K562 (cell line): ENCODE data around the gene GALK2. TPM values are rescaled to one million over a fixed set of nuclear protein-coding genes. Genes with fewer than 3 reads are reported as not detected.

Experiments
- ATAC-seq: fragments of 200-7000 bp; cut with Tn5 transposase; 3 replicates; pipeline ENCODE4 v1.9.1; 2020; ENCODE audit warnings: moderate library complexity
- BruUV-seq: library from RNA; stranded (reverse); fragments of 400-500 nt; replicated peaks from 2 replicates; lab custom pipeline; 2021; lab: Mats Ljungman, UMichigan
- CTCF ChIA-PET: fragments of 300-600 bp; formaldehyde crosslinking; extraction: SDS; loops from one replicate; lab custom pipeline; 2021; ENCODE audit warnings: low intra/inter-chr PET ratio; lab: Yijun Ruan, JAX
- POLR2A ChIA-PET: fragments of 300-600, 350-650 bp; sonication (Branson Sonifier 250); formaldehyde crosslinking; extraction: SDS; loops from one replicate; lab custom pipeline; 2021; ENCODE audit warnings: antibody characterized with exemption, inconsistent platforms; lab: Yijun Ruan, JAX
- DNase-seq, 4 experiments: peaks; one replicate each; pipeline versions ENCODE4 v3.0.0 to v3.0.0-alpha.2; 2011 to 2018; ENCODE audit warnings: low spot score in 3 of 4, mixed read lengths in 3 of 4; ENCODE audit errors: extremely low read depth in 1 of 4
- FAIRE-seq: peaks from 2 replicates; lab custom pipeline; 2011; peaks lifted over from hg19 to GRCh38; lab: Jason Lieb, UNC
- H2AFZ ChIP-seq: 2 replicates; pipeline ENCODE4 v1.6.0; 2011; ENCODE audit warnings: low read depth, low read length, control low read depth, inconsistent platforms
- H3K27ac ChIP-seq: fragments of 200-600 bp; 3 replicates; pipeline ENCODE4 v1.8.0; 2011; ENCODE audit warnings: low read depth, mild to moderate bottlenecking, control low read depth, inconsistent platforms, low read length, moderate library complexity, mixed read lengths; ENCODE audit errors: extremely low read depth
- H3K27me3 ChIP-seq, 2 experiments: fragments of 300-600 bp in 1 of 2; 2 replicates in 1 of 2; 3 replicates in 1 of 2; pipeline versions ENCODE4 v1.6.0 to v1.8.0; 2011; ENCODE audit warnings: inconsistent platforms in 2 of 2, low read length in 2 of 2, mild to moderate bottlenecking in 1 of 2, mixed read lengths in 1 of 2, moderate library complexity in 1 of 2; ENCODE audit not compliant: control insufficient read depth in 2 of 2, insufficient read depth in 2 of 2
- H3K36me3 ChIP-seq: fragments of 300-600 bp; 3 replicates; pipeline ENCODE4 v1.8.0; 2011; ENCODE audit warnings: mild to moderate bottlenecking, low read length, inconsistent platforms; ENCODE audit not compliant: control insufficient read depth, insufficient read depth
- H3K4me1 ChIP-seq, 2 experiments: fragments of 200-600 bp in 1 of 2; replicated peaks in 1 of 2; 2 replicates in 1 of 2; 3 replicates in 1 of 2; pipeline versions ENCODE4 v1.5.1 to v1.8.0; 2011; ENCODE audit warnings: inconsistent platforms in 2 of 2, low read length in 2 of 2, mild to moderate bottlenecking in 1 of 2, mixed read lengths in 1 of 2, moderate library complexity in 1 of 2; ENCODE audit not compliant: control insufficient read depth in 2 of 2, insufficient read depth in 2 of 2
- H3K4me2 ChIP-seq: 2 replicates; pipeline ENCODE4 v1.6.1; 2011; ENCODE audit warnings: low read length, control low read depth, inconsistent platforms, mixed read lengths; ENCODE audit not compliant: insufficient read depth
- H3K4me3 ChIP-seq: fragments of 200-600 bp; sonication (generic), shearing (Covaris generic); 2 replicates; pipeline ENCODE4 v1.5.1; 2016; ENCODE audit warnings: control low read depth, inconsistent platforms
- H3K79me2 ChIP-seq: fragments of 200-600 bp; 3 replicates; pipeline ENCODE4 v1.8.0; 2011; ENCODE audit warnings: low read length, inconsistent platforms; ENCODE audit not compliant: control insufficient read depth, insufficient read depth
- H3K9ac ChIP-seq, 2 experiments: 2 replicates each; pipeline versions ENCODE4 v1.6.0 to v1.6.1; 2011; ENCODE audit warnings: low read depth in 2 of 2, low read length in 2 of 2, control low read depth in 1 of 2, inconsistent platforms in 1 of 2, mild to moderate bottlenecking in 1 of 2, mixed read lengths in 1 of 2; ENCODE audit not compliant: insufficient read depth in 1 of 2
- H3K9me1 ChIP-seq: one replicate; pipeline ENCODE4 v1.6.0; 2011; ENCODE audit warnings: inconsistent platforms, mild to moderate bottlenecking, low read length, moderate library complexity; ENCODE audit not compliant: control insufficient read depth, insufficient read depth
- H3K9me3 ChIP-seq: replicated peaks from 2 replicates; pipeline ENCODE4 v1.5.1; 2011; ENCODE audit warnings: low read depth, low read length, inconsistent platforms; ENCODE audit not compliant: control insufficient read depth, insufficient read depth
- H4K20me1 ChIP-seq: replicated peaks from 2 replicates; pipeline ENCODE4 v1.6.1; 2011; ENCODE audit warnings: low read length, inconsistent platforms, mixed read lengths; ENCODE audit not compliant: control insufficient read depth, insufficient read depth
- ARHGAP35 ChIP-seq: fragments of 450-650 bp; IDR thresholded peaks from 2 replicates; pipeline ENCODE4 v1.6.1; 2018; ENCODE audit not compliant: partially characterized antibody
- BMI1 ChIP-seq: fragments of 150-350 bp; IDR thresholded peaks from 2 replicates; pipeline ENCODE4 v1.6.1; 2014; ENCODE audit warnings: low read length
- HSF4 ChIP-seq: fragments of 250-450 bp; sonication (Bioruptor Pico); IDR thresholded peaks from 2 replicates; pipeline ENCODE4 v2.1.2; 2022; ENCODE audit warnings: mild to moderate bottlenecking, moderate library complexity, borderline replicate concordance
- NFYB ChIP-seq: IDR thresholded peaks from 2 replicates; pipeline ENCODE4 v1.6.1; 2011; ENCODE audit warnings: mild to moderate bottlenecking, moderate library complexity; ENCODE audit not compliant: insufficient read length; ENCODE audit errors: extremely low read depth
- NKRF ChIP-seq: fragments of 450-650 bp; IDR thresholded peaks from 2 replicates; pipeline ENCODE4 v1.6.1; 2016; ENCODE audit warnings: borderline replicate concordance
- PML ChIP-seq: IDR thresholded peaks from 2 replicates; pipeline ENCODE4 v1.6.1; 2012; ENCODE audit warnings: low read length, inconsistent platforms
- SREBF1 ChIP-seq: fragments of 150-350 bp; IDR thresholded peaks from 2 replicates; pipeline ENCODE4 v1.6.1; 2014; ENCODE audit warnings: antibody characterized with exemption, low read depth, low read length, borderline replicate concordance
- TAF1 ChIP-seq: IDR thresholded peaks from 2 replicates; pipeline ENCODE4 v1.6.1; 2011; ENCODE audit warnings: mild to moderate bottlenecking, low read length, moderate library complexity; ENCODE audit not compliant: insufficient read depth, control insufficient read depth, severe bottlenecking; ENCODE audit errors: extremely low read depth
- THRB ChIP-seq: fragments of 450-650 bp; formaldehyde crosslinking; conservative IDR thresholded peaks from 2 replicates; pipeline ENCODE4 v1.4.0; 2022; ENCODE audit warnings: mild to moderate bottlenecking, missing genetic modification characterization
- TSC22D4 ChIP-seq: fragments of 450-650 bp; IDR thresholded peaks from 2 replicates; pipeline ENCODE4 v1.6.1; 2016; ENCODE audit warnings: missing genetic modification characterization, missing biosample characterization, control low read depth
- XRCC5 ChIP-seq: fragments of 200-400 bp; formaldehyde crosslinking; IDR thresholded peaks from 2 replicates; pipeline ENCODE4 v1.6.1; 2017; ENCODE audit warnings: low read depth, mild to moderate bottlenecking, low read length
- ZKSCAN1 ChIP-seq: fragments of 150-350 bp; IDR thresholded peaks from 2 replicates; pipeline ENCODE4 v1.6.1; 2016; ENCODE audit warnings: low read depth, low read length
- ZNF583 ChIP-seq: fragments of 250-450 bp; sonication (Bioruptor Pico); IDR thresholded peaks from 2 replicates; pipeline ENCODE4 v1.4.0; 2020
- in situ Hi-C: fragments of 300-500 bp; cut with MboI; formaldehyde crosslinking; loops from 4 replicates; pipeline ENCODE4 v1.15.0; 2018; ENCODE audit warnings: inconsistent platforms, mixed read lengths
- intact Hi-C: fragments of 100-400 bp; cut with micrococcal nuclease; formaldehyde crosslinking; loops from 2 replicates; pipeline ENCODE4 v1.14.2; 2022
- polyA plus RNA-seq, 8 experiments: library from polyadenylated mRNA; depleted of rRNA in 4 of 8; stranded (reverse) in 5 of 8; unstranded in 3 of 8; fragments of >200 nt; fragmentation: Nextera tagmentation in 2 of 8; fragmentation: Illumina TruSeq in 1 of 8; extraction: Ambion mirVana in 2 of 8; extraction: Trizol in 1 of 8; gene quantifications; 2 replicates each; pipeline versions ENCODE4 v1.2.1 to v1.2.3, GENCODE V29; 2011 to 2014; ENCODE audit warnings: inconsistent platforms in 1 of 8, missing spikeins in 1 of 8
- total RNA-seq, 7 experiments: library from RNA; depleted of rRNA in 6 of 7; stranded (reverse); fragments of >200 nt in 6 of 7; fragmentation: Illumina TruSeq in 2 of 7; extraction: Trizol in 2 of 7; gene quantifications; 2 replicates each; pipeline versions ENCODE4 v1.2.1 to v1.2.3, GENCODE V29; 2011 to 2021; ENCODE audit warnings: low replicate concordance in 1 of 7
- TF ChIP-seq, protein P1 (sequence below): IDR thresholded peaks from 3 replicates; pipeline ENCODE4 v1.6.1; 2011; ENCODE audit warnings: borderline replicate concordance, mild to moderate bottlenecking, moderate library complexity; ENCODE audit not compliant: insufficient read length; ENCODE audit errors: extremely low read depth
- TF ChIP-seq, protein P2 (sequence below): sonication (generic); formaldehyde crosslinking; IDR thresholded peaks from 2 replicates; pipeline ENCODE4 v1.8.0; 2022; ENCODE audit warnings: missing genetic modification reagents, mild to moderate bottlenecking, moderate library complexity, borderline replicate concordance

The GALK2 gene
- total and polyA plus RNA-seq, 9 of the 15 experiments (the other 6 are each of a cell fraction or from before 2014, with no cell fraction given) = 32.8 to 82.0 (median 54.4) TPM

DNA sequence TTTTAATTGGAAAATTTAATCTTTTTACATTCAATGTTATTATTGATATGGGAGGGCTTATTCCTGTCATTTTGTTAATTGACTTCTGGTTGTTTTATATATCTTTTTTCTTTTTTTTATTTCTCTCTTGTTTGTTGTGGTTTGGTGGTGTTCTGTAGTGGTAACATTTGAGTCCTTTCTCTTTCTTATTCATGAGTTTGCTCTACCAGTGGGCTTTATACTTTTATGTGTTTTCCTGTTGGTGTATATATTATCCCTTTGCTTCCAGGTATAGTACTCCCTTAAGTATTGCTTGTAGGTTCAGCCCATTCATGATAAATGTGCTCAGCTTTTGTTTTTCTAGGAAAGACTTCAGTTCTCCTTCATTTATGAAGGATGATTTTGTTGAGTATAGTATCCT lies 57.6 kb downstream of the GALK2 start:
- ChIA-PET POLR2A (no interaction called here), CTCF (interaction anchor here (1.0 kb wide), 1 partner anchor 366 kb away, joined by 4 read pairs; no protein-coding TSS in a partner anchor)
- TF ChIP-seq PML (no peak), THRB (CRISPR knock-in tag) (no peak), ARHGAP35 (no peak), HSF4 (no peak), ZNF583 (CRISPR knock-in tag) (no peak), TSC22D4 (no peak), ZKSCAN1 (no peak), NKRF (no peak), SREBF1 (no peak), BMI1 (no peak), TAF1 (no peak), XRCC5 (no peak), NFYB (no peak)
- TF ChIP-seq, protein P1, sequence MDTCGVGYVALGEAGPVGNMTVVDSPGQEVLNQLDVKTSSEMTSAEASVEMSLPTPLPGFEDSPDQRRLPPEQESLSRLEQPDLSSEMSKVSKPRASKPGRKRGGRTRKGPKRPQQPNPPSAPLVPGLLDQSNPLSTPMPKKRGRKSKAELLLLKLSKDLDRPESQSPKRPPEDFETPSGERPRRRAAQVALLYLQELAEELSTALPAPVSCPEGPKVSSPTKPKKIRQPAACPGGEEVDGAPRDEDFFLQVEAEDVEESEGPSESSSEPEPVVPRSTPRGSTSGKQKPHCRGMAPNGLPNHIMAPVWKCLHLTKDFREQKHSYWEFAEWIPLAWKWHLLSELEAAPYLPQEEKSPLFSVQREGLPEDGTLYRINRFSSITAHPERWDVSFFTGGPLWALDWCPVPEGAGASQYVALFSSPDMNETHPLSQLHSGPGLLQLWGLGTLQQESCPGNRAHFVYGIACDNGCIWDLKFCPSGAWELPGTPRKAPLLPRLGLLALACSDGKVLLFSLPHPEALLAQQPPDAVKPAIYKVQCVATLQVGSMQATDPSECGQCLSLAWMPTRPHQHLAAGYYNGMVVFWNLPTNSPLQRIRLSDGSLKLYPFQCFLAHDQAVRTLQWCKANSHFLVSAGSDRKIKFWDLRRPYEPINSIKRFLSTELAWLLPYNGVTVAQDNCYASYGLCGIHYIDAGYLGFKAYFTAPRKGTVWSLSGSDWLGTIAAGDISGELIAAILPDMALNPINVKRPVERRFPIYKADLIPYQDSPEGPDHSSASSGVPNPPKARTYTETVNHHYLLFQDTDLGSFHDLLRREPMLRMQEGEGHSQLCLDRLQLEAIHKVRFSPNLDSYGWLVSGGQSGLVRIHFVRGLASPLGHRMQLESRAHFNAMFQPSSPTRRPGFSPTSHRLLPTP = no peak
- TF ChIP-seq, protein P2, sequence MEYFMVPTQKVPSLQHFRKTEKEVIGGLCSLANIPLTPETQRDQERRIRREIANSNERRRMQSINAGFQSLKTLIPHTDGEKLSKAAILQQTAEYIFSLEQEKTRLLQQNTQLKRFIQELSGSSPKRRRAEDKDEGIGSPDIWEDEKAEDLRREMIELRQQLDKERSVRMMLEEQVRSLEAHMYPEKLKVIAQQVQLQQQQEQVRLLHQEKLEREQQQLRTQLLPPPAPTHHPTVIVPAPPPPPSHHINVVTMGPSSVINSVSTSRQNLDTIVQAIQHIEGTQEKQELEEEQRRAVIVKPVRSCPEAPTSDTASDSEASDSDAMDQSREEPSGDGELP (CRISPR knock-in tag) = no peak
- Histone ChIP-seq H3K9me3 (no peaks in the 10 kb centered on the region), H3K4me2 (no peak overlapping the region), H3K4me3 (no peak overlapping the region), H2AFZ (no peak overlapping the region), H3K79me2 (peaks cover 67% of the 10 kb centered on the region), H4K20me1 (0 out of 2 replicates have a peak, but pooled peaks cover 4% of the 10 kb centered on the region), H3K27ac (no peak overlapping the region), H3K9ac (no peak overlapping the region), H3K36me3 (peaks cover 21% of the 10 kb centered on the region; the same call in 1 of the 3 replicates), H3K27me3 (no peaks in the 10 kb centered on the region), H3K4me1 (peaks cover 7 to 11% of the 10 kb centered on the region in 2 experiments; a peak in 4 of 5 replicates), H3K9me1 (no peaks in the 10 kb centered on the region)
- ATAC-seq (no peak), FAIRE-seq (no peak), DNase-seq (no peak)
- intact Hi-C loops = loop anchor here (2.0 kb wide), 1 partner anchor 81 kb away; no protein-coding TSS in a partner anchor
- BruUV-seq = no TSS peak
- in situ Hi-C loops = loop anchor here (10.0 kb wide), 1 partner anchor 363 kb away; no protein-coding TSS in a partner anchor
